HFFc6 (cell line): ENCODE results near the gene NELL2. TPM values are rescaled to one million over a fixed set of nuclear protein-coding genes. Genes with fewer than 3 reads are reported as not detected.

Experiments used
- DNase-seq: peaks from one replicate; pipeline ENCODE4 v3.0.0-alpha.2; 2018
- H3K27ac Mint-ChIP-seq: 2 replicates; pipeline ENCODE4 v1.8.0; 2020; ENCODE audit warnings: mild to moderate bottlenecking, mixed read lengths
- H3K27me3 Mint-ChIP-seq: 2 replicates; pipeline ENCODE4 v1.8.0; 2021; ENCODE audit warnings: mild to moderate bottlenecking, moderate library complexity, mixed read lengths; ENCODE audit not compliant: insufficient read depth
- H3K36me3 Mint-ChIP-seq: 2 replicates; pipeline ENCODE4 v1.8.0; 2021; ENCODE audit warnings: low read depth, mixed read lengths
- H3K4me1 Mint-ChIP-seq: 2 replicates; pipeline ENCODE4 v1.8.0; 2020; ENCODE audit warnings: low read depth, mixed read lengths
- H3K4me3 Mint-ChIP-seq: 2 replicates; pipeline ENCODE4 v1.8.0; 2020; ENCODE audit warnings: mild to moderate bottlenecking, moderate library complexity, mixed read lengths
- H3K9me3 Mint-ChIP-seq: 2 replicates; pipeline ENCODE4 v1.8.0; 2020; ENCODE audit warnings: mild to moderate bottlenecking, mixed read lengths
- CTCF ChIP-seq: fragments of 200-600 bp; sonication (generic); IDR thresholded peaks from 2 replicates; pipeline ENCODE4 v1.5.0; 2021; ENCODE audit warnings: antibody characterized with exemption, mild to moderate bottlenecking
- total RNA-seq, 6 experiments: library from RNA; stranded (reverse); fragmentation: NEBNext Ultra II Directional; extraction: Animal tissue kit (Norgen Biotek cat#: 25700); gene quantifications; 2 replicates in 1 of 6; 3 replicates in 5 of 6; pipeline ENCODE4 v1.2.3, GENCODE V29; 2021

The NELL2 gene
- total RNA-seq, 6 experiments from 2014 or later = not detected

GRCh38 chr12:44709166-44709565 is 166.9 kb downstream of the NELL2 start:
- no peaks in the 10 kb centered on the region for H3K4me1 Mint-ChIP-seq
- no peak for DNase-seq

GRCh38 chr12:44708218-44708617 is 167.9 kb downstream of the NELL2 start:
- no peak for DNase-seq
- H3K27ac Mint-ChIP-seq = no peak overlapping the region
- no peak for TF ChIP-seq CTCF
- peaks cover 15% of the 10 kb centered on the region for H3K9me3 Mint-ChIP-seq
- no peaks in the 10 kb centered on the region for H3K36me3 Mint-ChIP-seq
- no peaks in the 10 kb centered on the region for H3K4me1 Mint-ChIP-seq
- no peak overlapping the region for H3K4me3 Mint-ChIP-seq
- H3K27me3 Mint-ChIP-seq = no peaks in the 10 kb centered on the region; the same call in 1 of the 2 replicates

More at GRCh38 chr12:44709166-44709565, 166.9 kb downstream of the NELL2 start:
- Mint-ChIP-seq H3K9me3 (peaks cover 15% of the 10 kb centered on the region), H3K4me3 (no peak overlapping the region), H3K36me3 (no peaks in the 10 kb centered on the region), H3K27me3 (no peaks in the 10 kb centered on the region; the same call in 1 of the 2 replicates), H3K27ac (no peak overlapping the region)
- no peak for TF ChIP-seq CTCF

- no peak overlapping the region for H3K27ac Mint-ChIP-seq
- no peaks in the 10 kb centered on the region for H3K4me1 Mint-ChIP-seq
- TF ChIP-seq CTCF = no peak
- DNase-seq = no peak
- H3K27me3 Mint-ChIP-seq = no peaks in the 10 kb centered on the region
- H3K36me3 Mint-ChIP-seq = no peaks in the 10 kb centered on the region
- peaks cover 28% of the 10 kb centered on the region for H3K9me3 Mint-ChIP-seq
- no peak overlapping the region for H3K4me3 Mint-ChIP-seq
Observed at GRCh38 chr12:44703182-44703910, 172.8 kb downstream of the NELL2 start.

GRCh38 chr12:44697511-44697910 is 178.6 kb downstream of the NELL2 start:
- Mint-ChIP-seq H3K27me3 (no peaks in the 10 kb centered on the region), H3K36me3 (no peaks in the 10 kb centered on the region), H3K27ac (no peak overlapping the region), H3K9me3 (peaks cover 28% of the 10 kb centered on the region), H3K4me3 (no peak overlapping the region), H3K4me1 (no peaks in the 10 kb centered on the region)
- no peak for DNase-seq
- no peak for TF ChIP-seq CTCF

GRCh38 chr12:44696542-44696941 is 179.6 kb downstream of the NELL2 start:
- no peaks in the 10 kb centered on the region for H3K36me3 Mint-ChIP-seq
- no peak overlapping the region for H3K4me3 Mint-ChIP-seq
- no peaks in the 10 kb centered on the region for H3K4me1 Mint-ChIP-seq
- TF ChIP-seq CTCF = no peak
- H3K27me3 Mint-ChIP-seq = no peaks in the 10 kb centered on the region
- DNase-seq = no peak
- peaks cover 26% of the 10 kb centered on the region for H3K9me3 Mint-ChIP-seq
- no peak overlapping the region for H3K27ac Mint-ChIP-seq
